MCF 10A (cell line): ENCODE measurements around the gene BEST1. TPM values are rescaled to one million over a fixed set of nuclear protein-coding genes. Genes with fewer than 3 reads are reported as not detected.

Experiments
- BruUV-seq: library from RNA; stranded (reverse); fragments of 400-500 nt; replicated peaks from 2 replicates; lab custom pipeline; 2021; lab: Mats Ljungman, UMichigan
- CTCF ChIA-PET: fragments of 300-600 bp; sonication (Branson Sonifier 250); formaldehyde crosslinking; extraction: SDS; loops from one replicate; lab custom pipeline; 2021; ENCODE audit warnings: antibody characterized with exemption, inconsistent platforms; lab: Yijun Ruan, JAX
- POLR2A ChIA-PET: fragments of 300-600, 350-650 bp; sonication (Branson Sonifier 250); formaldehyde crosslinking; extraction: SDS; loops from one replicate; lab custom pipeline; 2020; ENCODE audit warnings: antibody characterized with exemption, inconsistent platforms; lab: Yijun Ruan, JAX
- DNase-seq: peaks from one replicate; pipeline ENCODE4 v3.0.0-alpha.2; 2018; ENCODE audit not compliant: unreplicated experiment
- H3K27ac Mint-ChIP-seq: one replicate; pipeline ENCODE4 v1.8.0; 2022; ENCODE audit warnings: mild to moderate bottlenecking, low read depth, mixed read lengths; ENCODE audit not compliant: unreplicated experiment
- H3K27me3 Mint-ChIP-seq: one replicate; pipeline ENCODE4 v1.8.0; 2022; ENCODE audit warnings: mixed read lengths; ENCODE audit not compliant: insufficient read depth, unreplicated experiment
- H3K36me3 Mint-ChIP-seq: one replicate; pipeline ENCODE4 v1.8.0; 2022; ENCODE audit warnings: mild to moderate bottlenecking, moderate library complexity, mixed read lengths; ENCODE audit not compliant: insufficient read depth, unreplicated experiment
- H3K4me1 Mint-ChIP-seq: one replicate; pipeline ENCODE4 v1.8.0; 2022; ENCODE audit warnings: mixed read lengths; ENCODE audit not compliant: insufficient read depth, unreplicated experiment
- H3K4me3 Mint-ChIP-seq: one replicate; pipeline ENCODE4 v1.8.0; 2022; ENCODE audit warnings: mild to moderate bottlenecking, moderate library complexity, mixed read lengths; ENCODE audit not compliant: unreplicated experiment
- H3K9me3 Mint-ChIP-seq: one replicate; pipeline ENCODE4 v1.8.0; 2022; ENCODE audit warnings: mixed read lengths; ENCODE audit not compliant: unreplicated experiment
- intact Hi-C: fragments of 100-400 bp; cut with micrococcal nuclease; formaldehyde crosslinking; loops from 2 replicates; pipeline ENCODE4 v1.14.1; 2022
- total RNA-seq: library from RNA; stranded (reverse); gene quantifications from 2 replicates; pipeline ENCODE4 v1.2.3, GENCODE V29; 2022
- TF ChIP-seq, protein P1 (sequence below): fragments of 200-600 bp; IDR thresholded peaks from one replicate; pipeline ENCODE4 v1.8.0; 2022; ENCODE audit warnings: antibody characterized with exemption, mild to moderate bottlenecking; ENCODE audit not compliant: unreplicated experiment

Gene BEST1
- total RNA-seq, 1 experiment from 2014 or later, result 2.5 TPM

- BruUV-seq, result no TSS peak
- Mint-ChIP-seq H3K4me1 (peaks cover 6% of the 10 kb centered on the region), H3K27ac (no peak overlapping the region), H3K27me3 (peaks cover 17% of the 10 kb centered on the region), H3K36me3 (no peaks in the 10 kb centered on the region), H3K9me3 (no peaks in the 10 kb centered on the region), H3K4me3 (no peak overlapping the region)
- intact Hi-C loops, result no loop called here
- ChIA-PET CTCF (interaction anchor here (1.0 to 2.5 kb wide), 2 partner anchors 33 to 36 kb away, joined by 3 to 19 read pairs; partner anchors contain the start of gene BEST1), POLR2A (interaction anchor here (0.6 kb wide), 1 partner anchor 14 kb away, joined by 3 read pairs; no protein-coding TSS in a partner anchor)
- TF ChIP-seq, protein P1, sequence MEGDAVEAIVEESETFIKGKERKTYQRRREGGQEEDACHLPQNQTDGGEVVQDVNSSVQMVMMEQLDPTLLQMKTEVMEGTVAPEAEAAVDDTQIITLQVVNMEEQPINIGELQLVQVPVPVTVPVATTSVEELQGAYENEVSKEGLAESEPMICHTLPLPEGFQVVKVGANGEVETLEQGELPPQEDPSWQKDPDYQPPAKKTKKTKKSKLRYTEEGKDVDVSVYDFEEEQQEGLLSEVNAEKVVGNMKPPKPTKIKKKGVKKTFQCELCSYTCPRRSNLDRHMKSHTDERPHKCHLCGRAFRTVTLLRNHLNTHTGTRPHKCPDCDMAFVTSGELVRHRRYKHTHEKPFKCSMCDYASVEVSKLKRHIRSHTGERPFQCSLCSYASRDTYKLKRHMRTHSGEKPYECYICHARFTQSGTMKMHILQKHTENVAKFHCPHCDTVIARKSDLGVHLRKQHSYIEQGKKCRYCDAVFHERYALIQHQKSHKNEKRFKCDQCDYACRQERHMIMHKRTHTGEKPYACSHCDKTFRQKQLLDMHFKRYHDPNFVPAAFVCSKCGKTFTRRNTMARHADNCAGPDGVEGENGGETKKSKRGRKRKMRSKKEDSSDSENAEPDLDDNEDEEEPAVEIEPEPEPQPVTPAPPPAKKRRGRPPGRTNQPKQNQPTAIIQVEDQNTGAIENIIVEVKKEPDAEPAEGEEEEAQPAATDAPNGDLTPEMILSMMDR, result no peak
- no peak for DNase-seq
Observed at GRCh38 chr11:61914471-61915171, 35.5 kb upstream of the BEST1 start.

DNA sequence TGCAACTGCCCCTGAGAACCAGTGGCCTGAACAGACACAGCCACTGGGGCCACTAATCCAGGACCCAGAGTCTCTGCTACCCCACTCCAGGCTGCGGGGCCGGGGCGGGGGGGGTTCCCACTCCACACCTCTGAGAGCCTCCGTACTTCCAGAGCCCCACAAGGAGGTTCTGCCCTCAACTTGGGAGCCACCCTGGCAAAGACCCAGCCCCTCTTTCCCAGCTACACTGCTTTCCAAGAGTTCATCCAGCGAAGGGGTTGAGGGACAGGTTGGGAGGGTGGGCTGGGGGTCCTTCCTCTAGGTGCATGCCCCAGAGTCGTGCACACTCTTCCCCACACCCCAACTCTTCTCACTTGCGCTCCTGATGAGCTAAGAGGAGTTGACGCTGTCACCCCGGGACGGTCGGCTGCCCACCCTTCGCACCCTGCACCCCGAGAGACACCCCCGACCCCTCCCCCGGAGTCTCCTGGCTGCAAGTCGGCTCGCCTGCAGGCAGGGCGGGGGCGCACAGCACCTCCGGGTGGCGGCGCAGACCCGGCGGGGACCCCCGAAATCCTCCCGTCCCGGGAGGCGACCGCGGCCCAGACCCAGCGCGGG is 33.3 kb upstream of the BEST1 start:
- peaks cover 6% of the 10 kb centered on the region for H3K4me1 Mint-ChIP-seq
- POLR2A ChIA-PET, result no interaction called here
- intact Hi-C loops, result no loop called here
- peak overlapping the region; percentile 77 for H3K4me3 Mint-ChIP-seq
- CTCF ChIA-PET, result interaction anchor here (0.6 to 1.7 kb wide), 2 partner anchors 19 to 1747 kb away, joined by 3 to 5 read pairs; no protein-coding TSS in a partner anchor
- BruUV-seq, result no TSS peak
- H3K27me3 Mint-ChIP-seq, result peaks cover 39% of the 10 kb centered on the region
- no peak overlapping the region for H3K27ac Mint-ChIP-seq
- H3K9me3 Mint-ChIP-seq, result no peaks in the 10 kb centered on the region
- TF ChIP-seq, protein P1, result no peak
- H3K36me3 Mint-ChIP-seq, result no peaks in the 10 kb centered on the region
- DNase-seq, result no peak

GRCh38 chr11:61917334-61918109 is 32.6 kb upstream of the BEST1 start, which contains the start of gene RAB3IL1:
Gene RAB3IL1, minus strand, starts transcription at chr11:61917566. Its CDS starts 199 bp downstream, at chr11:61917367.
- no peak for DNase-seq
- ChIA-PET CTCF (interaction anchor here (1.7 kb wide), 1 partner anchor 19 kb away, joined by 5 read pairs; no protein-coding TSS in a partner anchor), POLR2A (no interaction called here)
- intact Hi-C loops, result no loop called here
- TF ChIP-seq, protein P1, result no peak
- H3K27ac Mint-ChIP-seq, result no peak within 1 kb of the TSS
- peaks cover 6% of the 10 kb centered on the region for H3K4me1 Mint-ChIP-seq
- H3K27me3 Mint-ChIP-seq, result peaks cover 39% of the 10 kb centered on the region
- H3K36me3 Mint-ChIP-seq, result no peaks in the 10 kb centered on the region
- peak within 1 kb of the TSS; percentile 77 for H3K4me3 Mint-ChIP-seq
- H3K9me3 Mint-ChIP-seq, result no peaks in the 10 kb centered on the region
- BruUV-seq, result no TSS peak
